ENCODE measurements around the gene ZDHHC17.

ZDHHC17 gene

GRCh38 chr12:76836633-76837032, 72.7 kb downstream of the ZDHHC17 start:
- ATAC-seq: peak; percentile 46 to 55

- ATAC-seq: no peak
These were observed 83.3 kb downstream of the ZDHHC17 start for GRCh38 chr12:76847260-76847659.

DNA sequence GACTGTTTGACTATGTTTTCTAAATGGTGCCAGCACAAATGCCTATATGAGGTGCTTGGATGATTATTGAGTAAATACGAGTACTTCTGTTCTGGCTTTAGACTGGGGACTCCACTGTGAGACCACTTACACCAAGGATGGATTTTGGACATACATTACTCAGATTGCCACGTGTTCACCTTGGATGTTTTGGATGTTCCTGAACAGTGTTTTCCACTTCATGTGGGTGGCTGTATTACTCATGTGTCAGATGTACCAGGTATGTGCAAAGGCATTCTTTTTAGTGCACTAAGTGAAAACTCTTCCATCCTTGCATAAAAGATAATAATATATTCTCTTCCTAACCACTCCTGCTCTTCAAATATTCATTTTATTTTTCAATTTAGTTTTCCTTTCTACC, 84.2 kb downstream of the ZDHHC17 start:
- ATAC-seq: no peak

DNA sequence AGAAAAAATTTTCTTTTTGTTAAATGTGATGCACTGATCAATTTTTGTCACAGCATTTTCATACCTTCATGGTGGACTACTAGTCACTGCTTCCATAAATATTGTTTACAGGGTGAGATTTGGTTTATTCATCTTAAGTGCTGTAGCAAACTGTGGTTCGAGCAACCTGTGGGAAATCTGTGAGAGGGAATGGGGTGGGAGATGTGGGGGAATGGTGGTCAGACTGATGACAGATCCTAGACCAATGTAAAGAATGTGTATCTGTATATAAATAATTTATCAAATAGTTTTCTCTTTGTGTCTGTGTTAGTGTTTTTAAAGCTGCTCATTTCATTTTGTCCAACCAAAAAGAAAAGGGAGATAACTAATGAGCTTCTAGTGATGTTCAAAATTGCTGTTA, 88.2 kb downstream of the ZDHHC17 start:
- no peak for ATAC-seq

GRCh38 chr12:76855271-76855670, 91.4 kb downstream of the ZDHHC17 start:
- no peak for ATAC-seq

- no peak for ATAC-seq
These were observed 92.2 kb downstream of the ZDHHC17 start for GRCh38 chr12:76856018-76856644.

DNA sequence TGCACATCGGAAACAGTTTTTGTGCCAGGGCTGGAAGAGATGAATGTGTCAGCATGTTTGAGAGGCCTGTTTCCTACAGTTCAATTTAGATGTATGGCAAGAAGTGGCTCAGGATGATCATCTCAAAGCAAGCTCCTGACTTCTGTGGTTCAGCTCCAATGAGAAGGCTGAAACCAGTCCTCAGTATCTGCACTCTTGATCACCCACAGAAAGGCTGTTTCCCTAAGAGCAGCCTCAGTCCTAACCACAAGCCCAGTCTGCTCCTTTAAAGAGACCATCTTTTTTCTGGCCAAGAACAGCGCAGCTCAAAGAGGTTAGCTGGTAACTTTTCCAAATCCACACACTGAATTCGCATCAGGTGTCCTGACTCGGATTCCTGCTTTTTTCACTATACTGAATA, 95.7 kb downstream of the ZDHHC17 start:
- no peak for ATAC-seq

GRCh38 chr12:76860256-76860655, 96.3 kb downstream of the ZDHHC17 start:
- ATAC-seq: no peak

DNA sequence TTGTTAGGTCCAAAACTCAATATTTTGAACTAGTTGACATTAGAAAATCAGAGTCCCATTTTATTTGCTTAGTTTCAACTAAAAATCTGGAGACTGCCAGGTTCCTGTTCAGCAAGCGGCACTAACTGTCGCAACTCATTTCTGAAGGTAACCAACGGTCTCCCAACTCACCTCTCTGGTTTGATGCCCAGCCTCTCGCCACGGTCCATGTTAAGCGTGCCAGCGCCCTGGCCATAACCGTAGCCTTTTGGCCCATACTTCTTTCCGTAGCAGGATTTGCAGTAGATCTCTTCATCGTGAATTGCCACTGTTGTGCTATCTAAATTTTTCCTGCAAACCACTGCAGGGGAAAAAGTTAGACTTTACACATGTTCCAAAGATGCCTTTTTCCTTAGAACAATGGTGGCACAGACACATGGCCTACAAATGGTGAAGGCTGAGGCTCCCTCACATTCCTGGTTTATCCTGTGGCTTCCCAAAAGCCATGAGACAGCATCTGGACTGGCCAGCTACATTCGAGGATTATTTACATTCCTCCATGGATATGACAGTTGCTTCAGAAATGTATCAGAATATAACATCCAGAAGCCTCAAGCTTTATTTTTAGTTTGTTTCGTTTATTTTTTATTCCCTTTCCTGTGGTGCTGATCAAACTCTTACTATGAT, 99.2 kb downstream of the ZDHHC17 start:
- ATAC-seq: no peak

GRCh38 chr12:76863837-76864236, 99.9 kb downstream of the ZDHHC17 start:
- ATAC-seq: no peak

GRCh38 chr12:76864791-76865400, 101.0 kb downstream of the ZDHHC17 start:
- ATAC-seq: no peak

DNA sequence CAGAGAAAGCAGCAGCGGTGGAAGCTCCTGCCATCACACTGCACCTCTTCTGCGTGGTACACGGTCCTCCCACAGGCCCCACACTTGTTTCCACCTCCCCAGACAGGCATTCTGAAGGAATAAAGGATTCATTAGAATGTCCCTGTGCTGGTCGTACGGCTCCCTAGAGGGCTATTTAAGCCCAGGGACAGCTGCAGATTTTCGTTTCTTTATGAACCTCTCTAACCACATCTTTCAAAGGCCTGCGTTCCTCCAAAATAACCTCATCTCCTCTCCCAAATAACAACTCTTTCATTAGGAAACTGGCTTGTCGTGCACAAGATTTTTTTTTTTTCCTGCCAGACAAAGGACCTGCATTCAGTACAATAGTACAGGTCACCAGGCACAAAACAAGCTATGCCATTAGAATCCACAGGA, 102.2 kb downstream of the ZDHHC17 start:
- no peak for ATAC-seq

- ATAC-seq: no peak
These were observed 102.8 kb downstream of the ZDHHC17 start for GRCh38 chr12:76866726-76867125.

- no peak for ATAC-seq
These were observed 107.2 kb downstream of the ZDHHC17 start for GRCh38 chr12:76871082-76871481.

DNA sequence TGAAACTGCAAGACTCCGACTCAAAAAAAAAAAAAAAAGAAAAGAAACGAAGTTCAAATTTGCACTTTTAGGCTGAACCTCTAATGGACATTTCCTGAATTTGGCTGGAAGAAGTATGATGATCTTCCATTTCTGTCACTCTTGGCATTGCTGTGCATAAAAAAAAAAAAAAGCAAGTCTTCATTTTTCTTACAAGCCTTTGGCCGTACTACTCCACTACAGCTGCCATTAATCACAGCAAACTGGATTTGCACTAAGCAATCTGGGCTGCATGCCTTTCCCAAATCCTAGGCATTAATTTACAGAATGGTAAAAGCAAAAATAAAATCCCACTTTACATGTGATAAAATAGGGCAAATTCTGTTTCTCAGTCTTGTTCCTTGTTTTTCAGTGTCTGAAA, 107.8 kb downstream of the ZDHHC17 start:
- no peak for ATAC-seq

- ATAC-seq: no peak
These were observed 108.5 kb downstream of the ZDHHC17 start for GRCh38 chr12:76872415-76872814.

DNA sequence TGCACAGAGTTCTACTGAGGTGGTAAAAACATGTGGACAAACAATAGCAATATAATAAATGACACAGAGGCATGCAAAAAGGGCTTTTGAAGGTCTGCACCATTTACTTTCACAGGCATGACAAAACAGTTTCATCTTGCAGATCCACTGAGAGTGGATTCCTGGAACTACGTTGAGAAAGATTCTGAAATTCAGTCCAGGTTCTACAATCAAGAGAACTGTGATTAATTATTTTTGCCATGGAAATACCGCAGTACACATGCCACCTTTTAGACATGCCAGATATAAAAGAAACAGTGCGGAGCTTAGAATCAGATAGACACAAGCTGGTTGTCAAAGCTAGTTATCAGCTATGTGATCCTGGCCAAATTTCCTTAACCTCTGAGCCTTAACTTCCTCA, 110.1 kb downstream of the ZDHHC17 start:
- no peak for ATAC-seq

DNA sequence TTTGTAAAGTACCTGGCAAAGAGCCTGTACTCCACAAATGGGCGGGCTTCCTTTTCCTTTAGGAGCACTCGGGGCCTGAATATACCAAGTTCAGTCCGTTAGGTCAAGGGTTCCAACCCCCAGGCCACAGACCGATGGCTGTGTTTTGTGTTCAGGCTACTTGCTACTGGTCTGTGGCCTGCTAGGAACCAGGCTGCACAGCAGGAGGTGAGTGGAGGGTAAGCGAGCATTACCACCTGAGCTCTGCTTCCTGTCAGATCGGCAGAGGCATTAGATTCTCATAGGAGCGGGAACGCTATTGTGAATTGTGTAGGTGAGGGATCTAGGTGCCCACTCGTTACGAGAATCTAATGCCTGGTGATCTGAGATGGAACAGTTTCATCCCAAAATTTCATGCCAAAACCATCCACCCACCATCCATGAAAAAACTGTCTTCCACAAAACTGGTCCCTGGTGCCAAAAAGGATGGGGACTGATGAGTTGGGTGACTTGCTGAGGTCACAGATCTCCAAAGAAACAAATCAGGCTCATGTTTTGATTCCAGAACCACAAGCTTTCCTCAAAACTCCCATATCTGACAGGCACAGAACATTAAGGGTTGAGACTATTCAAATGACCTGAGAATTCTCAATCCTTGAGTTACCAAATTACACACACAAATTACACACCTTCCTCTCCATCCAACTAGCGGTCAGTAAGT, 110.7 kb downstream of the ZDHHC17 start:
- no peak for ATAC-seq

DNA sequence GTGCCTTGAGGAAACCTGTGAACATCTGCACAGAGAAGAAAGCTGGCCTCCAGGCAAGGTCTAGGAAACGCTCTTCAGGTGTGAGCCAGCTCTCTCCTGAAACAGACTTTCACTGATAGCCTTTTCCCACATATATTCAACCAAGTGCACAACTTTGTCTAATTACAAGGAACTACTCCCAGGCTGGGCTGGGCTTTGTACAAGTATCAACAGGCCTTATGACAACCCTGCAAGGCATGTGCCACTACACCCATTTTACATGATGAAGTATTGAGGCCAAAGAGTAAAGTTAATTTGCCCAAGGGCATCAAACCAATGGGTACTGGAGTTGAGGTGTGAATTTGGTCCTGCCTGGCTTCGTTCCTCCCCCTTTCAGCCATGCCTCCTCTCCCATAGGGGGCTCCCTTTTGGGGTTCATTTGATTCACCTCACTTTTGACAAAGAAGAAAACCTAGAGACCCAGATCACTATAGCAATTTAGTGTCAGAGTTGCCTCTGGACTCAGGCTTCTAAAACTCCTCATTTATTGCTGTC, 112.8 kb downstream of the ZDHHC17 start:
- no peak for ATAC-seq

DNA sequence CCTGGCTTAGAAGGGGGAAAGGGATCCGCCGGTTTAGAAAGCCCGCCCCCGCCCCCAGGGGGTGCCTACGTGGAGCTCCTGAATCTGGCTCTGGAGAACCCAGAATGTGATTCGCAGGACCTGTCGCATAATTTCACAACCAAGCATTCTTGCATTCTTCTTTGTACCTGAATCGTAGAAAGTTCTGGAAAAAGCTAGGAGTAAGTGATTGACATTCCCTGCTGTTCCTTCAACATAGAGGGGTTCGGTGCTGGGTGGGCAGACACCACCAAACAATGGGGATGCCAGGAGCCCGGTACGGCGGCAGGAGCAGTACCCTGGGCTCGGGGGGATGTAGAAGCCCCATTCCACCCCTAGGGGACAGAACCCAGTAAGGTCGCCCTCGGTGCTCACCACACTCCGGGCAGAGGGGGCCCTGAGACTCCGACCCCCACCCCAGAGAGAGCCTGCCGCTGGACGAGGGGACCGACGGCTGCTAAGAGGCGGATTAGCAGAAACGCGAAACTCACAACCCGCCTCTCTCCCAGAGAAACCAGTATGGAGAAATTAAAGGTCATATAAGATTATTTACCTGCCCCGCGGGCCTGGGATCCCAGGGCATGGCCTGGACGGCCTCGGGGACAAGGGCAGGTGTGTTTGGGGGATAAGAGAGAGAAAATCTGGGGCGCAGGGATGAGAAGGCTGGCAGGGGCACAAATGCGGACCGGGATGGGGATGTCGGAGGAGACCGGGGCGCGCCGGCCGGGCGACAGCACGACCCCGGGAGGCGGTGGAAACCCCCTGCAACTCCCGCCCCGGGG, 114.4 kb downstream of the ZDHHC17 start:
- peak; percentile 25 to 39 for ATAC-seq

DNA sequence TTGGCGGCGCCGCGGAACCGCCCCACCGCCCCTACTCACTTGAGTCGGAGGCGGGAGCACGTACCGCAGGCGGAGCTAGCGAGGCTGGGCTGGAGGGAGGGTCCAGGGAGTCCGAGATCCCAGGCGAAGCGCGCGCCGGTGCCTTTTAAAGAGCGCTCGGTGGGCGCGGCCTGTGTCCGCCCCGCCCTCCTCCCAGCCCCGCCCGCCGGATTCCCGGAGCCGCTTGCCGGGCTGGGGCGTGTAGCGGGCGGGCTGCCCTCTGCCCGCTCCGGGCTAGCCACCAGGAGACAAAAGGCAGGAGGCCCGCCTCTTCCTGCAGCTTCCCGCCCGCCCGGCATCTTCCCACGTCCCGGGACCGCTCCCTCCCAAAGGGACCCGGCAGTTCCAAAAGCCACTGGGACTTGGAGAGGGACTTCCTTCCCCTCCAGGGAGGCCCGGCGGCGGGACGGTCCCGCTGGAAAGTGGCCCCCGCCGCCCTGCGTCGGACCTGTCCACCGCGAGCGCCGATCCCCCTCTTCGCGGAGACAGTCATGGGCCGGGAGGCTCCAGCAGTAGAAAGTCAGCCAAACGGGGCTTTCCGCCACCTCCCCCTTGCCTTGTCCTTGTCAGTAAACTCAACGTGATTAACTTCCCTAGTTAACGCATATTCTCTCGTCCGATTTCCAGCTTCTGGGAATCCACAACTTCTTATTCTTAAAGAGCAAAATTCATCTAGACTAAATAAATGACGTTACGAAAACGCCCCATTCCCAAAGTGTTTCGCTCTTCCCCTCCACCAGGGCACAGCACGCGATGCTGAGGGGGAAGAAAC, 115.2 kb downstream of the ZDHHC17 start, which contains the start of gene CSRP2:
Gene CSRP2, minus strand, starts transcription at position 121 of the 811 bp plus-strand sequence. CDS start 12,759 bp downstream, outside the sequence.
- peak; percentile 75 to 84 for ATAC-seq

All from activated CD4-positive, CD25-positive, alpha-beta regulatory T cell treated with anti-CD3 and anti-CD28 coated beads, Interleukin-2, amount 50 U/mL, for 24 hours (primary cell).